Measurements from ENCODE around the gene GJA3. TPM values are rescaled to one million over a fixed set of nuclear protein-coding genes. Genes with fewer than 3 reads are reported as not detected.

Gene GJA3
- total RNA-seq, 1 experiment from 2014 or later = 3.9 TPM

GRCh38 chr13:20185366-20186056 is 24.7 kb upstream of the GJA3 start:
- CTCF ChIA-PET = no interaction called here
- Mint-ChIP-seq H3K36me3 (ENCODE audit: insufficient read depth, unreplicated experiment) (no peaks in the 10 kb centered on the region), H3K9me3 (ENCODE audit: low read depth, unreplicated experiment) (no peaks in the 10 kb centered on the region), H3K4me1 (ENCODE audit: low read depth, unreplicated experiment) (no peaks in the 10 kb centered on the region), H3K27me3 (ENCODE audit: unreplicated experiment) (no peaks in the 10 kb centered on the region), H3K4me3 (ENCODE audit: low read depth, unreplicated experiment) (no peak overlapping the region), H3K27ac (ENCODE audit: unreplicated experiment) (no peak overlapping the region)
- no peak for DNase-seq
- intact Hi-C loops (cut with micrococcal nuclease; ENCODE audit: unreplicated experiment) = no loop called here
- no TSS peak for BruUV-seq (replicated peaks)
- no peak for TF ChIP-seq CTCF (IDR thresholded peaks at IDR 0.05; ENCODE audit: unreplicated experiment)

GRCh38 chr13:20182231-20182846 is 21.5 kb upstream of the GJA3 start:
- H3K9me3 Mint-ChIP-seq (ENCODE audit: low read depth, unreplicated experiment) = no peaks in the 10 kb centered on the region
- H3K4me1 Mint-ChIP-seq (ENCODE audit: low read depth, unreplicated experiment) = no peaks in the 10 kb centered on the region
- H3K27ac Mint-ChIP-seq (ENCODE audit: unreplicated experiment) = no peak overlapping the region
- peak; percentile 37 for DNase-seq
- TF ChIP-seq CTCF (IDR thresholded peaks at IDR 0.05; ENCODE audit: unreplicated experiment) = peak; percentile 58
- BruUV-seq (replicated peaks) = no TSS peak
- CTCF ChIA-PET = interaction anchor here (0.7 kb wide), 2 partner anchors 50 to 180 kb away, joined by 4 to 7 read pairs; no protein-coding TSS in a partner anchor
- intact Hi-C loops (cut with micrococcal nuclease; ENCODE audit: unreplicated experiment) = loop anchor here (1.0 kb wide), 1 partner anchor 307 kb away; no protein-coding TSS in a partner anchor
- H3K36me3 Mint-ChIP-seq (ENCODE audit: insufficient read depth, unreplicated experiment) = no peaks in the 10 kb centered on the region
- H3K4me3 Mint-ChIP-seq (ENCODE audit: low read depth, unreplicated experiment) = no peak overlapping the region
- no peaks in the 10 kb centered on the region for H3K27me3 Mint-ChIP-seq (ENCODE audit: unreplicated experiment)

GRCh38 chr13:20181188-20181587 is 20.3 kb upstream of the GJA3 start:
- Mint-ChIP-seq H3K27ac (ENCODE audit: unreplicated experiment) (no peak overlapping the region), H3K27me3 (ENCODE audit: unreplicated experiment) (no peaks in the 10 kb centered on the region), H3K4me1 (ENCODE audit: low read depth, unreplicated experiment) (peaks cover under 1% of the 10 kb centered on the region), H3K36me3 (ENCODE audit: insufficient read depth, unreplicated experiment) (no peaks in the 10 kb centered on the region), H3K9me3 (ENCODE audit: low read depth, unreplicated experiment) (no peaks in the 10 kb centered on the region), H3K4me3 (ENCODE audit: low read depth, unreplicated experiment) (no peak overlapping the region)
- no TSS peak for BruUV-seq (replicated peaks)
- TF ChIP-seq CTCF (IDR thresholded peaks at IDR 0.05; ENCODE audit: unreplicated experiment) = no peak
- intact Hi-C loops (cut with micrococcal nuclease; ENCODE audit: unreplicated experiment) = no loop called here
- DNase-seq = no peak
- CTCF ChIA-PET = no interaction called here

GRCh38 chr13:20178156-20178555 is 17.3 kb upstream of the GJA3 start:
- CTCF ChIA-PET = no interaction called here
- H3K27me3 Mint-ChIP-seq (ENCODE audit: unreplicated experiment) = no peaks in the 10 kb centered on the region
- no peaks in the 10 kb centered on the region for H3K9me3 Mint-ChIP-seq (ENCODE audit: low read depth, unreplicated experiment)
- H3K4me1 Mint-ChIP-seq (ENCODE audit: low read depth, unreplicated experiment) = peaks cover 19% of the 10 kb centered on the region
- DNase-seq = no peak
- no TSS peak for BruUV-seq (replicated peaks)
- intact Hi-C loops (cut with micrococcal nuclease; ENCODE audit: unreplicated experiment) = no loop called here
- TF ChIP-seq CTCF (IDR thresholded peaks at IDR 0.05; ENCODE audit: unreplicated experiment) = no peak
- peaks cover 8% of the 10 kb centered on the region for H3K36me3 Mint-ChIP-seq (ENCODE audit: insufficient read depth, unreplicated experiment)
- H3K4me3 Mint-ChIP-seq (ENCODE audit: low read depth, unreplicated experiment) = no peak overlapping the region
- no peak overlapping the region for H3K27ac Mint-ChIP-seq (ENCODE audit: unreplicated experiment)

Measured in Calu3 (cell line).